ENCODE measurements around the gene SIRT3.
"Not testable (repeated sequence)": the region's sequence is repeated elsewhere in the genome, so short reads cannot be mapped to it uniquely, and the experiment has no call there.

DNA sequence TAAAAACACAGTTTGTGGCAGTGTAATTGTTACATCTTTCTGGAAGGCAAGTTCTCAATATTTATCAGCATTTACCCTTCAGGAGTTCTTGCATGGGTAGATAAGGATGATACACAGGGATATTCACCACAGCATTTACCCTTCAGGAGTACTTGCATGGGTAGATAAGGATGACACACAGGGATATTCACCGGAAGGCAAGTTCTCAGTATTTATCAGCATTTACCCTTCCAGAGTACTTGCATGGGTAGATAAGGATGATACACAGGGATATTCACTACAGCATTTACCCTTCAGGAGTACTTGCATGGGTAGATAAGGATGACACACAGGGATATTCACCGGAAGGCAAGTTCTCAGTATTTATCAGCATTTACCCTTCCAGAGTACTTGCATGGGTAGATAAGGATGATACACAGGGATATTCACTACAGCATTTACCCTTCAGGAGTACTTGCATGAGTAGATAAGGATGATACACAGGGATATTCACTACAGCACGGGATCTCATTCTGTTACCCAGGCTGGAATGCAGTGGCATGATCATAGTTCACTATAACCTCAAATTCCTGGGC lies 15.4 kb downstream of the SIRT3 start:
- not testable (repeated sequence) for TF ChIP-seq POLR2A (IDR thresholded peaks at IDR 0.05)
- TF ChIP-seq, protein P1, sequence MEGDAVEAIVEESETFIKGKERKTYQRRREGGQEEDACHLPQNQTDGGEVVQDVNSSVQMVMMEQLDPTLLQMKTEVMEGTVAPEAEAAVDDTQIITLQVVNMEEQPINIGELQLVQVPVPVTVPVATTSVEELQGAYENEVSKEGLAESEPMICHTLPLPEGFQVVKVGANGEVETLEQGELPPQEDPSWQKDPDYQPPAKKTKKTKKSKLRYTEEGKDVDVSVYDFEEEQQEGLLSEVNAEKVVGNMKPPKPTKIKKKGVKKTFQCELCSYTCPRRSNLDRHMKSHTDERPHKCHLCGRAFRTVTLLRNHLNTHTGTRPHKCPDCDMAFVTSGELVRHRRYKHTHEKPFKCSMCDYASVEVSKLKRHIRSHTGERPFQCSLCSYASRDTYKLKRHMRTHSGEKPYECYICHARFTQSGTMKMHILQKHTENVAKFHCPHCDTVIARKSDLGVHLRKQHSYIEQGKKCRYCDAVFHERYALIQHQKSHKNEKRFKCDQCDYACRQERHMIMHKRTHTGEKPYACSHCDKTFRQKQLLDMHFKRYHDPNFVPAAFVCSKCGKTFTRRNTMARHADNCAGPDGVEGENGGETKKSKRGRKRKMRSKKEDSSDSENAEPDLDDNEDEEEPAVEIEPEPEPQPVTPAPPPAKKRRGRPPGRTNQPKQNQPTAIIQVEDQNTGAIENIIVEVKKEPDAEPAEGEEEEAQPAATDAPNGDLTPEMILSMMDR (IDR thresholded peaks at IDR 0.05) = not testable (repeated sequence)

Measured in heart left ventricle (tissue), 13 donors.